NCI-H748 (cell line): ENCODE results near the gene PLCD1.
A peak's percentile ranks its signal among the peaks of the same experiment; 100 is the strongest.

Experiments
- DNase-seq: peaks from one replicate; lab custom pipeline; 2025; ENCODE audit not compliant: unreplicated experiment; lab: John Stamatoyannopoulos, UW

Gene PLCD1

DNA sequence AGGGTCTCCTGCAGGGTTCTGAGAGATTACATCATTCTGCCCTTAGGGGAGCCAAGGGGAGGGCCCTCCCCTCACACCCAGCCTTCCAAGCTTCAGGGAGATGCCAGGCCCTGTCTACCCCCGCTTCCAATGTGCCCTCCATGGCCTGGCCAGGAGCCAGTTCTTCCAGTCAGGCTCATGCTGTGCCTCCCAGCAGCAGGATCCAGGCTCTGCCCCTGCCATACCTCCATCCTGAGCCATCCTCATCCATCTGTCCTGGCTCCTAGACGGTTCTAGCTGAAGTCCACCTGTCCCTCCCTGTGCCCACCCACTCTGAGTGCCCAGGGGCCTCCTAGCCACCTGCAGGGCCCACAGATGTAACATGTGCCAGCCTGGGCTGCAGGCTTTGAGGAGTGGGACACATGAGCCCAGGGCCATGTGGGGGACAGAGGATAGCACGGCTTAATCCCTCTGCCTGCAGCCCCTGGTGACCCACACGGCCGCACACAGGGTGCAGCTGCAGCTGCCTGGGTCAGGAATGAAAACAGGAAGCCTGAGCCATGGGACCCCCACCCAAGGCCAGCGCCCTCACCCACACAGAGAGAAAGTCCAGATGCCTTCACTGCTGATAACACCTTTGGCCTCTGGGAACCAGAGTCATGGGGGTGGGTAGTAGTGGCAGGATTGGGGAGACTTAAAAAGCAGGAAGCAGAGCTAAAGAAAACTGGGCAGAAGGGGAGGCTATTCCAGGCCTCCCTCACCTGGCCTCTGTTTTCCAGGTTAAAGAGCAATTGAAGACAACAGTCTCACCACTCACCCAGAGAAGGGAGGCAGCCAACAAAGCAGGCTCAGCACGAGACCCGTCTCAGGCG, 11.8 kb downstream of the PLCD1 start:
- no peak for DNase-seq

DNA sequence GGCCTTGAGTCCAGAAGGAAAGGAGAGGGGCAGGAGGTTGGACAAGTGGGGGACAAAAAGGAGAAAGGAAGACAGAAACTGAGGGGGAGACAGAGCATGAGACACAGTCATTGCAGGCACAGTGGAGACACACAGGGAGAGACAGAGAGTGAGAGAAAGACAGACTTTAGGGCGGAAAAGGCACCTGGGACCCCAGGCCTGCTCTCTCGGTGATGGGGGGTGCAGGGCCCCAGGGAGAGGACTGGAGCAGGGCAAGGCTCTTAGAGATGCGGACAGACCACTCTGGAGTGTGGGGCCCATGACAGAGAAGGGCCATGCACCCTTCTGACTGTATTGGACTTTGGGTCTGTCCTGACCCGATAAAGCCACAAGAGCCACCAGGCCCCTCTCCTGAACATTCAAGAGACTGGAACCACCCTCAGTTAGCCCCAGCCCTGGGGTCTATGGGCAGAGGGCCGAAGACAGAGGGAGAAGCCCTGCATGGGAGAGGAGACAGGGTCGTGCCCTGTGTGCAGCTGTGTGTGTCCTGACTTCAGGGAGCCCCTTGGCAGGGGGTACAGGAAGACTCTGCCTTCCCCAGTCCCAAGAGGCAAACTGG, 12.5 kb downstream of the PLCD1 start:
- DNase-seq, result no peak

DNA sequence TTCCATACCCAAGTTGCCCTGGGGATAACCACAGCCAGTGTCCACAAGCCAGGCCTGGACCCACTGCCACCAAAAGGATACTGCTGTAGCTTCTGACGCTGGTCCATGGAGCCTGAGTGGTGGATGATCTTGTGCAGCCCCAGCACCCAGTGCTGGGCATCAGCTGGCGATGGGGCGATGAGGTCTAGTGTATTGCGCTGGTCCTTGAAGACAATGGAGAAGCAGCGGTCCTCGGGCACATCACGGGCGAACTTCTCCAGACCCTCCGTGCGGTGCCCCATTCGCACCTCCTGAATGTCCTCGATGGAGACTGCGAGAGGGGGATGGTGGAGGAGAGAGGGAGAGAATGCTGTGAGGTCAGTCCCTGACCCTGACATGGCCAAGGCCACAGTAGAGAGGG, 13.0 kb downstream of the PLCD1 start:
- no peak for DNase-seq

DNA sequence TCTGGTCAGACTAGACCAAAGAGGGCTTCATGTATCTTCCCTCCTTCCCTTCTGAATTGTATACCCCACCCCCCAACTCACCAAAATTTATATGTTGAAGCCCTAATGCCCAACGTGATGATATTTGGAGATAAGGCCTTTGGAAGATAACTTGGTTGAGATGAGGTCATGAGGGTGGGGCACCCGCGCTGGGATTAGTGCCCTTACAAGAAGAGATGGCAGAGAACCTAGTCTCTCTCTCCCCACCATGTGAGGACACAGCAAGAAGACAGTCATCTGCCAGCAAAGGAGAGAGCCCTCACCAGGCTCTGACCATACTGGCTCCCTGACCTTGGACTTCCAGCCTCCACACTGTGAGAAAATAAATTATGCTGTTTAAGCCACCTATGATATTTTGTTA, 13.5 kb downstream of the PLCD1 start:
- DNase-seq, result no peak

DNA sequence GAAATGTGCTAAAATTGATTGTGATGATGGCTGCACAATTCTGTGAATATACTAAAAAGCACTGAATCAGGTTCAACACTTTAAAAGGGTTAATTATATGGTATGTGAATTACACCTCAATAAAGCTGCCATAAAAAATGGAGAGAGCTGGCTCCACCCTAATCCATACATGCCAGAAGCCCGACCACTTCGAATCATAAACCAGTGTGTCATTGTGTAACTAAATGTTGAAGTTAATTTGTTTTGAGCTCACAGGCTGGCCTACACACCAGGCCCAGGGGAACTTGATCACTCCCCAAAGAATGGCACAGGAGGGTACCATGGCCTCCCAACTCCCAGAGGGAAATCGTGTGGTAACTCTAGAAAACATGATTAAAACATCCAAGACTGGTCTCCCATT, 14.0 kb downstream of the PLCD1 start:
- peak; percentile 8 for DNase-seq

DNA sequence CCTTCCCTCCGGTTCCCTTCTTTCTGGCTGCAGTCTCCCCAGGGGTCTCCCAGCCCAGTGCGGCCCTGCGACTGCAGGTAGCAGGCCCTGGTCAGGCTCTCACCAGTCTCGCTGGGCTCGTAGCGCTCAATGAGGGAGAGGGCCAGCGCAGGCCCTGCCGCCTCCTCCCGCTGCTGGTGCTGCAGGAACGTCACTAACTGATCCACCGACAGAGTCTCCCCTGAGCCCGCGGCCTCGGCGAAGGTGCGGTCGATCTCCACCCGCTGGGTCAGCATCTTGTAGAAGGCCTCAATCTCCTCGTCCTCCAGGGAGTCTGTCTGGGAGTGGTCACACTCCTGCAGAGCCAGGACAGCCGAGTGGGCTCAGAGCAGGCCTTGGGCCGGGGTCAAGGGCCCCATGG, 18.3 kb downstream of the PLCD1 start:
- DNase-seq, result no peak

DNA sequence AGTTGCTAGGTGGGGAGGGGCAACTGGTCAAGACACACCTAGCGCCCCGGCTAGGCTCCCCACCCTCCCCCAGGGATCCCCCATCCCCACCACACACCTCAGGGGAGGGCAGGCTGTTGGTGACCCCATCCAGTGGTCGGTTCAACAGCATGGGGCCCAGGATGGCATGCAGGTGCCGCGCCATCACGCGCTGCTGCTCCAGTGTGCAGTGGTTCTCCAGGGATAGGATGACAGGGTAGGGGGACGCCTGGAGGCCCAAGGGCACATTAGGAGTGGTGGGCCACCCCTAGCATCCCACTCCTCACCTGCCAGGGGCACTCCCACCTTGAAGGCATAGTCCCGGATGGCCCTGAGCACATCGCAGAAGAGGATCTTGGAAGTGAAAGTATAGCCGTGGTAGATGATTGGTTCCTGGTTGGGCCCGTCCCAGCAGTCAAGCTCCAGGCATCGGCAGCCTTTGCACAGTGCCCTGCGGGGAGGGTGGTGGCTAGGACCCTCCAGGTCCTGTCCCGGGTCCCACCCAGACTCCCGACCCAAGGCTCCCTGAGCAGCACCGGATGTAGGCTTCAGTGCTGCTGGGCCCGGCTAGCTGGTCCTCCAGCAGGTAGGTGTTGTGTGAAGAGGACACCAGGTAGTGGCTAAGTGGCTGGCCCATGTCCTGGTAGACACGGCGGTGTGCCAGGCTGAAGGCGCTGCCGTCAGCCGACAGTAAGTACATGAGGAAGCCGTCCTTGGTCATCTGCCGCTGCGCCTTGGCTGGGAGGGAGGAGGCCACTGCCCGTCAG, 19.4 kb downstream of the PLCD1 start:
- no peak for DNase-seq

DNA sequence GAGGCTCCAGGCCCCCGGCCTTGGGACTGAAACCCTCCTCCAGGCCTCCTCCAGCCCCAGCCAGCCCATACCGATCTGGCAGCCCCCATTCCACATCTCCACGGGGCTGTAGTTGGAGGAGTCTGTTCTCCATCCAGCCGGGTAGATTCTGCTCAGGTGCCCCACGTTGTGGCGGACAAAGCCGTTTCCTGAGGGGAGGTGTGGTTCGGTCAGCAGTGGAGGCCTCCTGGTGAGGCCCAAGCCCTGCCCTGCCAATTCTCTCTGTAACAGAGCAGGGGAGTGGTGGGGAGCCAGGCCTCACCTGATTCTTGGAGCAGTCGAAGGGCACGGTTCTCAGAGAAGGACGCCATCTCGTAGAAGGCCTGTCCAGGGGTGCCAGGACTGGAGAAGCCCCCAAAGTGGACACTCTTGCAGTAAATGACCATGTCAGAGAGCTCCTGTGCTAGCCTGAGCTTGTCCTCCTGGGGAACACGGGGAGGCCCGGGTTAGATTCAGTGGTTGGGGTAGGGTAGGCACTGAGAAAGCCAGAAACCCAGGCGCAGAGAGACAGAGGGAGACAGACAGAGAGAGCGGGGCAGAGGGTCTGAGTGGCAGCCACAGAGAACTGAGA, 20.4 kb downstream of the PLCD1 start:
- DNase-seq, result no peak

DNA sequence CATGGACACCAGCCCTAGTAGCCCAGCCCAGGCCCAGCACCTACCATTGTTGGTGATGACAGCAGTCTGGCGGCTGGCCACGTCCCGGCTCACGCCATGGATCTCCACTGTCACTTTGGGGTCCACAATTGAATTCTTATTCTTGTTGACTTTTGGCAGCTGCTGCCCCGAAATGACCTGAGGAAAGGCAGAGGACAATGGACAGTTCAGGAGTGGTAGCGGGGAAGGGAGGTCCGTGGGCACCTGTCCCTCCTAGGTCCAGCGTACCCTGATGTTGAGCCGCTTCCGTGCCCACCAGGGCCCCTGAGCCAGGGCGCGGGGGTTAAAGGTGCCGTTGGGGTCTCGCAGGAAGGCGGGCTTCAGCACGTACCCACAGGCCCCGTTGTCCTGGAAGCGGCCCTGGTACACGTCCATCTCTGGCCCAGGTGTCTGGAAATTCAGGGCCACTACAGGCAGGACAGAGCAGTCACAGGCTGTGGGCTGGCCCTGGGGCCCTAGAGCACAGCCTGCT, 21.2 kb downstream of the PLCD1 start:
- DNase-seq, result no peak

DNA sequence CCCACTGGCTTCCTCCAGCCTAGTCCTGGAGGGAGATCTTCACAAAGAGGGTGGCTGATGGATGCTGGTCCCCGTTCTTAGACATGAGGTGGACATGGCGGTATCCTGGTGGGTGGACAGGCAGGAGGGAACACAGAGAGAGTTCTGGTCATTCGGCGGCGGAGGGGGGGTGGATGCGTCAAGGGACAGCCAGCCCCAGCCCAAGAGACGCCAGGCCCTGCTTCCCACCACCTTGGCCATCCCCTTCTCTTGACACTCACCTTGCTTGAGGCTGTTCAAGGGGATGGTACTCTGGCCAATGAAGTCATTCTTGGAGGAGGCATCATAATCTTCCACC, 21.7 kb downstream of the PLCD1 start:
- DNase-seq, result no peak

DNA sequence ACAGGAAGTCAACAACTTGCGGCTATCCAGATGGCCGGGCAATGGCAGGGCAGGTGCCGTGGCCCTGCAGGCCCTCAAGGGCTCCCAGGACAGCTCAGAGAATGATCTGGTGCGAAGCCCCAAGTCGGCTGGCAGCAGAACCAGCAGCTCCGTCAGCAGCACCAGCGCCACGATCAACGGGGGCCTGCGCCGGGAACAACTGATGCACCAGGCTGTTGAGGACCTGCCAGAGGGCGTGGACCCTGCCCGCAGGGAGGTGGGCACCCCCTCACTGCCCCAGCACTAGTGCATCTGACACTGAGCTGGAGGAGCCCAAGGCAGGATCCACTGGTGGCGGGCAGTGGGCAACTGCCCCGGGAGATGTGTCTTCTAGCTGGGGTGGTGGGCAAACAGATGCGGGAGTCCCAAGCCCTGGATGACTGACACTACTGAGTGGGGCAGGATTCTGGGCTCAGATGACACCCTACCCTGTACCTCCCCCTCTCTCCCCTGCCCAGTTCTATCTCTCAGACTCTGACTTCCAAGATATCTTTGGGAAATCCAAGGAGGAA, 22.9 kb downstream of the PLCD1 start:
- no peak for DNase-seq

DNA sequence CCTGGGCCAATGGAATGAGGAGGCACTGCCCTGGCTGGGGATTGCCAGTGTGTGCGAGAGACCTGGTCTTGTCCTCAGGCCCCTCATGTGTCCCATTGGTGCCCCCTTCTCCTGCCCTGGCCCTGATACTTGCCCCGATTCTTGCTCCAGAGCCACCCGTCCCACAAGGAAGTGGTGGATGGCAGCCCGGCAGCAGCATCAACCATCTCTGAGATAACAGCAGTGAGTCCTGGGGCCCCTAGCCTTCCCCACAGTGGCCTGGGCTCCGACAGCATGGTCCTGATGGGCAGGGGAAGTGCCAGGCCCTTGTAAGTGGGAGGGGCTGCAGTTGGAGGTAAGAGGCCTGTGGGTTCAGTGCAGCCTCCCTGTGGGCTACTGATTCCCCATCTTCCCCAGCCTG, 23.4 kb downstream of the PLCD1 start:
- DNase-seq, result no peak

DNA sequence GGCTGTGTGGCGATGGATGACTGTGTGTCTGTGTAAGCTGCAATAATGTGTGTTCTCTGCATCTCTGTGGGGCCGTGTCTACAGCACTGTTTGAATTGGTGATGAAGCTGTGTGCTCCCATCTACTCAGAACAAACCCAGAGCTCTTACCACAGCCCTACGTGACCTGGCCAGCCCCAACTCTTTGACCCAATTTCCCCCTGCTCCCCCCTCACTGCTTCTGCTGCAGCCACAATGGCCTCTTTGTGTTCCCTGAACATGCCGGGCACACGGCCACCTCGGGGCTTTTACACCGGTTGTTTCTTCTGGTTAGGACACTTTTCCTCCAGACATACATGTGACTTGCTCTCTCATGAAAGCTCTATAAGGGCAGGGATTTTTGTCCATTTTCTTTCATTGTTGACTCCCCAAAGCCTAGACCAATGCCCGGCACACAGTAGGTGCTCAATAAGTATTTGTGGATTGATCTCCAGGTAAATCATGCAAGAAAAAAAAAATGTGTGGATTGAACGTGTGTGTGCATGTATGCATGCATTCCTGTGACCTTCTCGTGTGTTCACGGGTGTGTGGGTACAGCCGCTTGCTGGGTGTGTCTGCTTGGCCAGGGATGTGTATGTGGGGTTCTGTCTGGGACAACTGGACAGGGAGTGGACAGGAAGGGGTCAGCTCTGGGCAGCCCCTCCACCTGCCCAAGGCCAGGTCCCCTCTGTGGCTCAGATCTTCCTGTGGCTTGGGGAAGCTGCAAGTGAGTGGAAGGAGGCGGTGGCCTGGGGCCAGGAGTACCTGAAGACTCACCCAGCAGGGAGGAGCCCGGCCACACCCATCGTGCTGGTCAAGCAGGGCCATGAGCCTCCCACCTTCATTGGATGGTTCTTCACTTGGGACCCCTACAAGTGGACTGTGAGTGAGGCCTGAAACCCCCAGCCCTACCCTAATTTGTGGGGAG, 24.1 kb downstream of the PLCD1 start:
- no peak for DNase-seq

DNA sequence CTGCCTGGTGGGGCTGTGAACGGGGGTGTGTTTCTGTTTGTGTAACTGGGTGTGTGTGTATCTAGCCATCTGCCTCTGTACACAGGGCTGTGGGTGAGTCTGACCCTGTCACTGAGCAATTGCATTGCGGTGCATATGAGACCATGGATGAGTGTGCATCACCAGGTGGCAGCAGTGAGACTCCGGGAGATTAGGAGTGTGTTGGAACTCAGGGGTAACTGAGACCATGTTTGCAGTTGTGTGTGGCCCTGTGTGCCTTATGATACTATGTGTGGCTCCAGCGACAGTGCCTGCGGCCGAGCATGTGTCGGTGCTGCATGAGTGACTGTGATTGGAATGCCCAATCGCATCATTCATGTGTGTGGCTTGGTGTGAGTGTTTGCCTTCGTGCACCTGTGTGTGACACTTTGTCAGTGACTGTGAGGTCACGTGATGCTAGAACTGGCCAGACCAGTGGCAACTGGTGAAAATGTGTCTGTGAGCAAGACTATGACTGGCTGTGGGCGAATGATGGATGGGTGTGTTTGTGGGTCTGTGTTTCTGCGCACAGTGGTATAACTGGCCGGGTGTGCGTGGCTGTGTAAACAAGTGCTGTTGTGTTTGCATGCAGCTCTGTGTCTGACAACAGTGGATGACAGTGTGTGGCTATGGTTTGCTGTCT, 24.9 kb downstream of the PLCD1 start:
- peak; percentile 70 for DNase-seq

DNA sequence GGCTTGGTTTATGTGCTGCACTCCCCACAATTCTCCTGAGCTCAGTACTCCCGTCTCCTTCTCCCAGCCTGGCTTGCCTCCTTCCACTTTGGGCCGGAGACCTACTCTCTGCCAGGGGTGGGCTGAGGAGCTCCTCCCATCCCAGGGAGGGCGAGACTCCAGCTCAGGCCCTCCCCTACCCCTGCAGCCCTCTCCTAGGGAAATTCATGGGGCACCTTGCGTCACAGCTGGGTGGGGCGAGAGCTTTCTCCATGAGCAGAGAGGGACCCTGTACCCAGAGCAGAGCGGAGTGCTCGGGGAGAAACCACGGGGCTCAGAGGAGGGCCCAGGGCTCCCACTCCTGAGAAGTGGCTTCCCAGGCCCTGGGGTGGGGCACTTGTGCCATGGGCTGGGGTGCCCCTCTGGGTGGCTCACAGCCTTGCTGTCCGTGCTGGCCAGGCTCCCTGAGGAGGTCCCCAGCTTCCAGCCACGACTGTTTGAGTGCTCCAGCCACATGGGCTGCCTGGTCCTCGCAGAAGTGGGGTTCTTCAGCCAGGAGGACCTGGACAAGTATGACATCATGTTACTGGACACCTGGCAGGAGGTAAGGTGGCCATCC, 25.5 kb downstream of the PLCD1 start:
- no peak for DNase-seq

DNA sequence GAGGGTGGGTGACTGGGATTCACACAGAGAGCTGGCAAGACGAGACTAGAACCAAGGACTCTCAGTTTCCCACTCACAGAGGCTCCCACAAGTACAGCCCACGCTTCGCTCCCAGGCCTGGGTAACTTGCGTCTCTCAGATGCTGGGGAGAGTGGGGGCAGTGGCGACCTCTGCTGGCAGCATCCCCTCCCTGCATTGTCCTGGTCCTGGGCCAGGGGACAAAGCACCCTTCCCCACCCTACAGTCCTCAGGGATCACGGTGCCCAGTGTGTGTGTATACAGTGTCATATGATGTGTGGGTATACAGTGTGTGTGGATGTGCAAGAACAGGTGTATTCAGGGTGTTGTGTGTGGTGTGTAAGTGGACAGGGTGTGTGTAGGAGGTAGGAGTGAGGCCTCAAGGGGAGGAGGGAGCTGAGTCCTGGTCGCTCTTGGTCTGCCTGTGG, 26.0 kb downstream of the PLCD1 start:
- DNase-seq, result no peak

DNA sequence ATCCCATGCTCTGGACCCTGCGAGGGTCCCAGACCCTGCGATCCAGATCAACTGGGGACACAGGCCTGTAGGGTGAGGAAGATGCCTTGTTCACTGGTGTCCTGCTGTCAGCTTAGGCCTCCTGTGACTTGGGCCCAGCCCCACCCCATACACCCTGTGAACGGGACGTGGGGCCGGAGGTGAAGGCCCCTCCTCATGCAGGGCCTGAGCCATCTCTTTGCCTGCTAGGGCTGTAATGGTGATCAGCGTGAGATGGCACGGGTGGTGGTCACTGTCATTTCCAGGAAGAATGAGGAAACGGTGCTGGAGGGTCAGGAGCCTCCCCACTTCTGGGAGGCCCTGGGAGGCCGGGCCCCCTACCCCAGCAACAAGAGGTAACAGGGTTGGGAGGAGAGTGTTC, 26.5 kb downstream of the PLCD1 start:
- DNase-seq, result no peak

DNA sequence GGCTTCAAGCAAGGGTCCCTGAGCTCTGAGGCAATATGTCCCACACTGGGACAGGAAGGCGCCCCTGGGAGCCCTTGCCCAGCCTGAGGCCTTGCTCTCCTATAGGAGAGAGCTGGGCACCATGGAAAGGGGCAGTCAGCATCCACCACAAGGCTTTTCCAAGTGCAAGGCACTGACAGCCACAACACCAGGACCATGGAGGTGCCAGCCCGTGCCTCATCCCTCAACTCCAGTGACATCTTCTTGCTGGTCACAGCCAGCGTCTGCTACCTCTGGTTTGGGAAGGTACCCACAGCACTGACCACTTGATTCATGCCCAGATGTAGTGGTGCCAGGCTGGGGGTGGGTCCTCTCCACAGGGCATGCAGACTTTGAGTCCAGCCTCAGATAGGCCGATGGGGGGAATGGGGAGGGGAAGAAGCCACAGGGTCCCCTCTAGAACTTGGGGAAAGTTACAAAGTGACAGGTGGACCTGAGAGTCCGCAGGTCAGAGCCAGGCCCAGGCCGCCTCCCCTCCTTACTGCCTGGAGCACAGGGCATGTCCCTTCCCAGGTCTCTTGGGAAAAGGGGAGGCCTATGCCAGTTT, 27.1 kb downstream of the PLCD1 start:
- DNase-seq, result no peak
